ENCODE data around the gene THOC6.
"Not testable (repeated sequence)": the region's sequence is repeated elsewhere in the genome, so short reads cannot be mapped to it uniquely, and the experiment has no call there.

The THOC6 gene

GRCh38 chr16:3060339-3061127, 36.7 kb downstream of the THOC6 start:
- H3K9me3 ChIP-seq (ENCODE audit: control insufficient read depth in 1 of 2, low read length in 2 of 2), result no peaks in the 10 kb centered on the region
- H3K27ac ChIP-seq (ENCODE audit: low read depth, low read length), result no peak overlapping the region
- no peaks in the 10 kb centered on the region for H3K27me3 ChIP-seq (ENCODE audit: control insufficient read depth in 1 of 2, insufficient read depth in 2 of 2, low read length in 2 of 2)
- peak overlapping the region in 1 of 2 donors; percentile 83 for H3K9ac ChIP-seq (ENCODE audit: low read depth in 1 of 2, low read length in 2 of 2)
- H3K4me1 ChIP-seq (ENCODE audit: control insufficient read depth in 1 of 2, insufficient read depth in 2 of 2, low read length in 2 of 2), result peaks cover 17 to 21% of the 10 kb centered on the region in 2 donors
- no peaks in the 10 kb centered on the region for H3K36me3 ChIP-seq (ENCODE audit: control insufficient read depth in 1 of 2, insufficient read depth in 2 of 2, low read length in 2 of 2)
- peak overlapping the region in 1 of 2 donors; percentile 78 for H3K4me3 ChIP-seq (ENCODE audit: low read depth in 1 of 2, low read length in 2 of 2)

GRCh38 chr16:3062553-3062952, 38.7 kb downstream of the THOC6 start:
- no peak overlapping the region for H3K27ac ChIP-seq (ENCODE audit: low read depth, low read length)
- H3K9ac ChIP-seq (ENCODE audit: low read depth in 1 of 2, low read length in 2 of 2), result no peak overlapping the region
- H3K9me3 ChIP-seq (ENCODE audit: control insufficient read depth in 1 of 2, low read length in 2 of 2), result no peaks in the 10 kb centered on the region
- H3K4me3 ChIP-seq (ENCODE audit: low read depth in 1 of 2, low read length in 2 of 2), result no peak overlapping the region
- H3K27me3 ChIP-seq (ENCODE audit: control insufficient read depth in 1 of 2, insufficient read depth in 2 of 2, low read length in 2 of 2), result no peaks in the 10 kb centered on the region
- H3K36me3 ChIP-seq (ENCODE audit: control insufficient read depth in 1 of 2, insufficient read depth in 2 of 2, low read length in 2 of 2), result no peaks in the 10 kb centered on the region
- H3K4me1 ChIP-seq (ENCODE audit: control insufficient read depth in 1 of 2, insufficient read depth in 2 of 2, low read length in 2 of 2), result peaks cover 27 to 31% of the 10 kb centered on the region in 2 donors

- Histone ChIP-seq H3K4me1 (ENCODE audit: control insufficient read depth in 1 of 2, insufficient read depth in 2 of 2, low read length in 2 of 2) (peaks cover 27 to 34% of the 10 kb centered on the region in 2 donors), H3K4me3 (ENCODE audit: low read depth in 1 of 2, low read length in 2 of 2) (no peak overlapping the region), H3K9ac (ENCODE audit: low read depth in 1 of 2, low read length in 2 of 2) (no peak overlapping the region), H3K36me3 (ENCODE audit: control insufficient read depth in 1 of 2, insufficient read depth in 2 of 2, low read length in 2 of 2) (peaks cover 0 to 8% of the 10 kb centered on the region in 2 donors), H3K27me3 (ENCODE audit: control insufficient read depth in 1 of 2, insufficient read depth in 2 of 2, low read length in 2 of 2) (no peaks in the 10 kb centered on the region), H3K9me3 (ENCODE audit: control insufficient read depth in 1 of 2, low read length in 2 of 2) (no peaks in the 10 kb centered on the region), H3K27ac (ENCODE audit: low read depth, low read length) (no peak overlapping the region)
Measured at GRCh38 chr16:3063625-3064386, 40.0 kb downstream of the THOC6 start.

- peak within 1 kb of the TSS; percentile 59 for H3K27ac ChIP-seq (ENCODE audit: low read depth, low read length)
Measured at GRCh38 chr16:3065069-3065741, 41.4 kb downstream of the THOC6 start, which contains the start of gene IL32. Gene IL32, plus strand, starts transcription at chr16:3065640. Its CDS starts 172 bp downstream, at chr16:3065812.

GRCh38 chr16:3065742-3066439, 42.1 kb downstream of the THOC6 start:
- Histone ChIP-seq H3K9ac (ENCODE audit: low read depth in 1 of 2, low read length in 2 of 2) (peak overlapping the region; percentile 55 to 89), H3K27ac (ENCODE audit: low read depth, low read length) (peak overlapping the region; percentile 53), H3K4me3 (ENCODE audit: low read depth in 1 of 2, low read length in 2 of 2) (peak overlapping the region; percentile 76), H3K27me3 (ENCODE audit: control insufficient read depth in 1 of 2, insufficient read depth in 2 of 2, low read length in 2 of 2) (no peaks in the 10 kb centered on the region), H3K36me3 (ENCODE audit: control insufficient read depth in 1 of 2, insufficient read depth in 2 of 2, low read length in 2 of 2) (peaks cover 0 to 11% of the 10 kb centered on the region in 2 donors), H3K9me3 (ENCODE audit: control insufficient read depth in 1 of 2, low read length in 2 of 2) (no peaks in the 10 kb centered on the region), H3K4me1 (ENCODE audit: control insufficient read depth in 1 of 2, insufficient read depth in 2 of 2, low read length in 2 of 2) (peaks cover 14 to 26% of the 10 kb centered on the region in 2 donors)

More at GRCh38 chr16:3065069-3065741, 41.4 kb downstream of the THOC6 start, which contains the start of gene IL32:
- Histone ChIP-seq H3K9me3 (ENCODE audit: control insufficient read depth in 1 of 2, low read length in 2 of 2) (no peaks in the 10 kb centered on the region), H3K9ac (ENCODE audit: low read depth in 1 of 2, low read length in 2 of 2) (peak within 1 kb of the TSS; percentile 55 to 89), H3K4me1 (ENCODE audit: control insufficient read depth in 1 of 2, insufficient read depth in 2 of 2, low read length in 2 of 2) (peaks cover 19 to 26% of the 10 kb centered on the region in 2 donors), H3K27me3 (ENCODE audit: control insufficient read depth in 1 of 2, insufficient read depth in 2 of 2, low read length in 2 of 2) (no peaks in the 10 kb centered on the region), H3K36me3 (ENCODE audit: control insufficient read depth in 1 of 2, insufficient read depth in 2 of 2, low read length in 2 of 2) (peaks cover 0 to 11% of the 10 kb centered on the region in 2 donors), H3K4me3 (ENCODE audit: low read depth in 1 of 2, low read length in 2 of 2) (peak within 1 kb of the TSS; percentile 76)

GRCh38 chr16:3066440-3066748, 42.6 kb downstream of the THOC6 start:
- H3K9me3 ChIP-seq (ENCODE audit: control insufficient read depth in 1 of 2, low read length in 2 of 2), result no peaks in the 10 kb centered on the region
- H3K9ac ChIP-seq (ENCODE audit: low read depth in 1 of 2, low read length in 2 of 2), result peak overlapping the region; percentile 55 to 89
- no peaks in the 10 kb centered on the region for H3K27me3 ChIP-seq (ENCODE audit: control insufficient read depth in 1 of 2, insufficient read depth in 2 of 2, low read length in 2 of 2)
- H3K27ac ChIP-seq (ENCODE audit: low read depth, low read length), result peak overlapping the region; percentile 53
- peak overlapping the region; percentile 76 for H3K4me3 ChIP-seq (ENCODE audit: low read depth in 1 of 2, low read length in 2 of 2)
- peaks cover 0 to 11% of the 10 kb centered on the region in 2 donors for H3K36me3 ChIP-seq (ENCODE audit: control insufficient read depth in 1 of 2, insufficient read depth in 2 of 2, low read length in 2 of 2)
- H3K4me1 ChIP-seq (ENCODE audit: control insufficient read depth in 1 of 2, insufficient read depth in 2 of 2, low read length in 2 of 2), result peaks cover 14 to 27% of the 10 kb centered on the region in 2 donors

GRCh38 chr16:3068487-3068886, 44.7 kb downstream of the THOC6 start:
- H3K9ac ChIP-seq (ENCODE audit: low read depth in 1 of 2, low read length in 2 of 2), result no peak overlapping the region
- no peak overlapping the region for H3K4me3 ChIP-seq (ENCODE audit: low read depth in 1 of 2, low read length in 2 of 2)
- H3K9me3 ChIP-seq (ENCODE audit: control insufficient read depth in 1 of 2, low read length in 2 of 2), result no peaks in the 10 kb centered on the region
- no peaks in the 10 kb centered on the region for H3K27me3 ChIP-seq (ENCODE audit: control insufficient read depth in 1 of 2, insufficient read depth in 2 of 2, low read length in 2 of 2)
- H3K36me3 ChIP-seq (ENCODE audit: control insufficient read depth in 1 of 2, insufficient read depth in 2 of 2, low read length in 2 of 2), result peaks cover 0 to 11% of the 10 kb centered on the region in 2 donors
- peaks cover 14 to 37% of the 10 kb centered on the region in 2 donors for H3K4me1 ChIP-seq (ENCODE audit: control insufficient read depth in 1 of 2, insufficient read depth in 2 of 2, low read length in 2 of 2)
- no peak overlapping the region for H3K27ac ChIP-seq (ENCODE audit: low read depth, low read length)

- H3K9me3 ChIP-seq (ENCODE audit: control insufficient read depth in 1 of 2, low read length in 2 of 2); H3K9ac ChIP-seq (ENCODE audit: low read depth in 1 of 2, low read length in 2 of 2); H3K27ac ChIP-seq (ENCODE audit: low read depth, low read length); H3K27me3 ChIP-seq (ENCODE audit: control insufficient read depth in 1 of 2, insufficient read depth in 2 of 2, low read length in 2 of 2); H3K4me3 ChIP-seq (ENCODE audit: low read depth in 1 of 2, low read length in 2 of 2): not testable (repeated sequence)
- H3K4me1 ChIP-seq (ENCODE audit: control insufficient read depth in 1 of 2, insufficient read depth in 2 of 2, low read length in 2 of 2), result peaks cover 14 to 43% of the 10 kb centered on the region in 2 donors
- peaks cover 0 to 11% of the 10 kb centered on the region in 2 donors for H3K36me3 ChIP-seq (ENCODE audit: control insufficient read depth in 1 of 2, insufficient read depth in 2 of 2, low read length in 2 of 2)
Measured at GRCh38 chr16:3069146-3069545, 45.3 kb downstream of the THOC6 start.

- Histone ChIP-seq H3K36me3 (ENCODE audit: control insufficient read depth in 1 of 2, insufficient read depth in 2 of 2, low read length in 2 of 2) (peaks cover 0 to 11% of the 10 kb centered on the region in 2 donors), H3K4me1 (ENCODE audit: control insufficient read depth in 1 of 2, insufficient read depth in 2 of 2, low read length in 2 of 2) (peaks cover 7 to 41% of the 10 kb centered on the region in 2 donors), H3K27ac (ENCODE audit: low read depth, low read length) (no peak overlapping the region), H3K9me3 (ENCODE audit: control insufficient read depth in 1 of 2, low read length in 2 of 2) (no peaks in the 10 kb centered on the region), H3K27me3 (ENCODE audit: control insufficient read depth in 1 of 2, insufficient read depth in 2 of 2, low read length in 2 of 2) (peaks cover 0 to 6% of the 10 kb centered on the region in 2 donors), H3K4me3 (ENCODE audit: low read depth in 1 of 2, low read length in 2 of 2) (no peak overlapping the region), H3K9ac (ENCODE audit: low read depth in 1 of 2, low read length in 2 of 2) (no peak overlapping the region)
Measured at GRCh38 chr16:3070608-3071111, 46.8 kb downstream of the THOC6 start.

Data from duodenal mucosa (tissue), 2 donors.